Left ventricle myocardium inferior (tissue), 1 donor: ENCODE measurements around the gene LRRN4. TPM values are rescaled to one million over a fixed set of nuclear protein-coding genes. Genes with fewer than 3 reads are reported as not detected.

Source experiments
- DNase-seq: peaks from one replicate; pipeline ENCODE4 v3.0.0-alpha.2; 2020
- H3K27ac ChIP-seq: fragments of 200-600 bp; replicated peaks from 2 replicates; pipeline ENCODE4 v1.8.0; 2021
- H3K27me3 ChIP-seq: fragments of 200-600 bp; 2 replicates; pipeline ENCODE4 v1.8.0; 2021; ENCODE audit warnings: low read depth
- H3K36me3 ChIP-seq: fragments of 200-600 bp; 2 replicates; pipeline ENCODE4 v1.8.0; 2021
- H3K4me1 ChIP-seq: fragments of 200-600 bp; 2 replicates; pipeline ENCODE4 v1.8.0; 2021
- H3K4me3 ChIP-seq: fragments of 200-600 bp; 2 replicates; pipeline ENCODE4 v1.8.0; 2021; ENCODE audit warnings: mild to moderate bottlenecking, moderate library complexity
- H3K9me3 ChIP-seq: fragments of 200-600 bp; replicated peaks from 2 replicates; pipeline ENCODE4 v1.8.0; 2021
- CTCF ChIP-seq: fragments of 200-600 bp; IDR thresholded peaks from 2 replicates; pipeline ENCODE4 v1.8.0; 2021; ENCODE audit warnings: antibody characterized with exemption, mild to moderate bottlenecking, borderline replicate concordance
- intact Hi-C: fragments of 100-400 bp; cut with micrococcal nuclease; formaldehyde crosslinking; loops from one replicate; pipeline ENCODE4 v1.11.0; 2022
- total RNA-seq: library from RNA; stranded (reverse); fragmentation: NEBNext Ultra II Directional; extraction: Animal tissue kit (Norgen Biotek cat#: 25700); gene quantifications from one replicate; pipeline ENCODE4 v1.2.1, GENCODE V29; 2021
- donor health status: DM: no; HTN: yes; CAD: no; lungs with severe emphysema.

Gene LRRN4
- total RNA-seq, 1 donor from 2014 or later, result 0.08 TPM

DNA sequence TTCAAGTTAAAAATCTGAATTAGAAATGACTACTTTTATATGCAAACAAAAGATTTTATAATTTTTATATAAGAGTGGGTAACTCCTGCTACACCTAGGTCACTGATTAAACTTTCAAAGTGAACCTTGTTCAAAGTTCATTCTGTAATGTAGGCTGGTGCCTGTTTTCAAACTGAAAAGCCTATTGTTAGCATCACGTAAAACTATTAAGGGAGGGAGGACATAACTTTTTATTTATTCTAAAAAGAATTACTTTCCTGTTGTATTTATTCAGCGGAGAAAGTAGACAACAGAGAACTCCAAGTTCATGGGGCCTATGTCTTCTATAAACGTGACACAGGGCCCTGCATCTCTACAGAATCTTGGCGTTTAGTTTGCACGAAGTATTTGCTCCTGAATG is 41.5 kb upstream of the LRRN4 start:
- DNase-seq, result no peak
- H3K9me3 ChIP-seq, result no peaks in the 10 kb centered on the region
- intact Hi-C loops, result no loop called here

GRCh38 chr20:6094565-6094964 is 40.7 kb upstream of the LRRN4 start:
- Histone ChIP-seq H3K9me3 (no peaks in the 10 kb centered on the region), H3K27ac (no peak overlapping the region), H3K4me1 (no peaks in the 10 kb centered on the region), H3K27me3 (no peaks in the 10 kb centered on the region), H3K4me3 (no peak overlapping the region), H3K36me3 (no peaks in the 10 kb centered on the region)
- no peak for TF ChIP-seq CTCF
- intact Hi-C loops, result no loop called here
- no peak for DNase-seq

More for the DNA sequence above, 41.5 kb upstream of the LRRN4 start:
- no peak for TF ChIP-seq CTCF
- Histone ChIP-seq H3K36me3 (no peaks in the 10 kb centered on the region), H3K4me3 (no peak overlapping the region), H3K27ac (no peak overlapping the region), H3K27me3 (no peaks in the 10 kb centered on the region), H3K4me1 (no peaks in the 10 kb centered on the region)

DNA sequence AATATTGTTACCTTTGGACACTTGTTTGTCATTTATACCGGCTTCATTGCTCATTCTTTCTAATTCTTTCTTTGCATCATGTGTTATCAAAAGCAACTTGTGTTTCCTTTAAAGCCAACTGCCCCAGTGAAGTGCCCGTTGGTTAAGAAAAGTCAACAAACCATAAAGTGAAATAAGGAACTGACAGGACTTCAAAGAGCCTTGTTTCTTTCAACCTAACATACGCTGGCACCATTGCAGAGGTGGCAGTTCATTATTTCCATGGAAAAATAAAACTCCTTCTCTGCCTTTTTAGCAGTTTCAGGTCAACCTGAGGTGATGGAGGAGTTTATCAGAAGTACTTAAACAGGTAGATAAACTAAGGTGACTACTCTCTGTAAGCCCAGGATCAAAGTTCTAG is 40.2 kb upstream of the LRRN4 start:
- TF ChIP-seq CTCF, result no peak

DNA sequence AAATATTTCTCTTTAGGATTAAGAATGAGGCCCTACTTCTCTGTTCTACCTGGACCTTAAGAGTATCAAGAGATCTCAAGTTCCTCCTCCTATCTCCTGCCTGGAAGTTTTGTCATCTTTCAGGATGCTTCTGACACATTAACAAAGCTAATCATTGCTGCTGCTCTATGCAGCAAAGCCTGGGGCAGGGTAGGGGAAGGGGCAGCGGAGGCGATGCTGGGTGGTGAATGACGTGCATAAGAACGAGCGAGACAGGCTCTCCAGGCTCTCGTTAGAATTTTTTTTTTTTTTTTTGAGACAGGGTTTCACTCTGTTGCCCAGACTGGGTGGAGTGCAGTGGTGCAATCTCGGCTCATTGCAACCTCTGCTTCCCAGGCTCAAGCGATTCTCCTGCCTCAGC is 37.8 kb upstream of the LRRN4 start:
- H3K4me3 ChIP-seq, result no peak overlapping the region
- DNase-seq, result no peak
- intact Hi-C loops, result no loop called here

More for the DNA sequence above, 40.2 kb upstream of the LRRN4 start:
- H3K9me3 ChIP-seq, result no peaks in the 10 kb centered on the region
- no peak overlapping the region for H3K4me3 ChIP-seq
- no peak for DNase-seq
- no peaks in the 10 kb centered on the region for H3K36me3 ChIP-seq
- H3K4me1 ChIP-seq, result no peaks in the 10 kb centered on the region
- intact Hi-C loops, result no loop called here
- no peaks in the 10 kb centered on the region for H3K27me3 ChIP-seq
- H3K27ac ChIP-seq, result no peak overlapping the region

DNA sequence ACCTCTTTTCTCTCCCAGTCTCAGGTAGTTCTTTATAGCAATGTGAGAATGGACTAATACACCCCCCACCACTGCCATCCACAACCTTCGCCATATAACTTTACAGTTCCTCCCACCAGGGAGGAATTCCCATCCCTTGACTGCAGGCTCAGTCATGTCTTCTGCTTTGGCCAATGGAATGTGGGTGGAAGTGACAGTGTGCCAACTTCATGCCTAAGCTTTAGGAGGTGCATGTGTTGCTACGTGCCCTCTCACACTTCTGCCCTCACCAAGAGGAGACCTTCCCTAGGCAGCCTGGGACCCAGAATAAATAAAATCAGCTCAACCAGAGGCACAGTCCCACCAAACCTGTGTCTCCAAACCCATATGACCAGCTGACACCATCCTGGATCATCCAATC is 33.0 kb upstream of the LRRN4 start:
- DNase-seq, result no peak

More for the DNA sequence above, 37.8 kb upstream of the LRRN4 start:
- Histone ChIP-seq H3K9me3 (no peaks in the 10 kb centered on the region), H3K4me1 (no peaks in the 10 kb centered on the region), H3K27me3 (no peaks in the 10 kb centered on the region), H3K27ac (no peak overlapping the region), H3K36me3 (no peaks in the 10 kb centered on the region)
- no peak for TF ChIP-seq CTCF

More for the DNA sequence above, 33.0 kb upstream of the LRRN4 start:
- intact Hi-C loops, result no loop called here
- H3K9me3 ChIP-seq, result no peaks in the 10 kb centered on the region
- H3K36me3 ChIP-seq, result no peaks in the 10 kb centered on the region
- H3K4me3 ChIP-seq, result no peak overlapping the region
- TF ChIP-seq CTCF, result no peak
- no peak overlapping the region for H3K27ac ChIP-seq
- H3K4me1 ChIP-seq, result no peaks in the 10 kb centered on the region
- H3K27me3 ChIP-seq, result no peaks in the 10 kb centered on the region
